ENCODE data around the gene MID1IP1. TPM values are rescaled to one million over a fixed set of nuclear protein-coding genes. Genes with fewer than 3 reads are reported as not detected.
A peak's percentile ranks its signal among the peaks of the same experiment; 100 is the strongest.

MID1IP1 gene
- total and polyA plus RNA-seq, 7 experiments from 2014 or later, result 15.7 to 61.7 (median 53.5) TPM

DNA sequence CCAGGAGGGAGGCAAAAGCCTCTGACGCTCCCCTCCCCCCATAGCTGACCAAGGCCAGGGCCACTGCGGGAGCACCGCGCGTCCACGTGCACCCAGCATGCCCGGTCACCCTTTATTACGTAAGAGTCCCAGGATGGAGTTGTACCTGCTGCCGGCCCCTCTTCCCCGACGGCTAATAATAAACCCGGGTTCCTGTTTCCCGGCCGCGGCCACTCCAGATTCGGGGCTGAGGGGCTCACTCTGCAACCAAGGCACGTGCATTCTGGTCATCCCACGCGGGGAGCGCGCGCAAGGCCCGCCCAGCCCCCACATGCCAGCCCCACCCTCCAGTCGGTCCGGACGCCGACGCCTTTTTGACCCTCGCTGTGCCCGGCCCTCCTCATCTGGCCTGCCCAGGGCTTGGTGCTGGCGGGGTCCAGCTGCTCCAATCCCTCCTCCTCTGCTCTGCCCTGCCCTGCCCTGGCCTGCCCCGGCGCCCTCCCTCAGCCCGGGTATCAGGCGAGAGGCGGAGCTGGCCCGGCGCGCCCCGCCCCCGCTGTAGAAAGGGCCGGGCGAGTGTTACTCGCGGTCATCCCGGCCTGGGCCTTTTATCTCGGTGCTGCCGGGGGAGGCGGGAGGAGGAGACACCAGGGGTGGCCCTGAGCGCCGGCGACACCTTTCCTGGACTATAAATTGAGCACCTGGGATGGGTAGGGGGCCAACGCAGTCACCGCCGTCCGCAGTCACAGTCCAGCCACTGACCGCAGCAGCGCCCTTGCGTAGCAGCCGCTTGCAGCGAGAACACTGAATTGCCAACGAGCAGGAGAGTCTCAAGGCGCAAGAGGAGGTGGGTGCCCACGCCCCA, 2.6 kb downstream of the MID1IP1 start:
- Mint-ChIP-seq H3K9me3 (peaks cover 0 to 1% (median 0%) of the 10 kb centered on the region in 11 donors), H3K27ac (peak overlapping the region; percentile 92 to 98 (median 95)), H3K27me3 (no peaks in the 10 kb centered on the region), H3K4me3 (peak overlapping the region; percentile 88 to 95 (median 93)), H3K36me3 (peaks cover 0 to 35% (median 4%) of the 10 kb centered on the region in 5 donors), H3K4me1 (peaks cover 0 to 33% (median 23%) of the 10 kb centered on the region in 7 donors)
- Histone ChIP-seq H3K9me3 (ENCODE audit: control insufficient read depth in 2 of 3, low read length in 3 of 3) (no peaks in the 10 kb centered on the region), H3K27ac (ENCODE audit: low read depth, low read length) (peak overlapping the region; percentile 77), H3K36me3 (ENCODE audit: control insufficient read depth in 2 of 3, insufficient read depth in 3 of 3, low read length in 3 of 3) (peaks cover 0 to 13% (median 0%) of the 10 kb centered on the region in 3 experiments), H3K4me3 (ENCODE audit: low read length) (peak overlapping the region; percentile 74), H3K4me1 (ENCODE audit: control insufficient read depth in 2 of 2, insufficient read depth in 2 of 2, low read length in 2 of 2) (peaks cover 6 to 10% of the 10 kb centered on the region in 2 donors), H3K27me3 (ENCODE audit: control insufficient read depth in 2 of 2, insufficient read depth in 2 of 2, low read length in 2 of 2) (no peaks in the 10 kb centered on the region)
- POLR2A ChIA-PET, result interaction anchor here (0.5 to 7.2 kb wide), 8 partner anchors 8 to 1405 kb away, joined by 3 to 51 read pairs (median 4); partner anchors contain the start of gene BCOR
- DNase-seq (peak in 5 of 9 donors; percentile 35 to 83 (median 41)), ATAC-seq (peak; percentile 68)
- CTCF ChIA-PET, result no interaction called here
- intact Hi-C loops (cut with micrococcal nuclease), result loop anchor here (5.0 to 10.0 kb wide), 12 partner anchors 88 to 1931 kb away; partner anchors contain the start of genes BCOR (in 2 of the 2), MED14 (in 2 of the 2), ATP6AP2 (in 1 of the 2) and CXorf38 (in 1 of the 2)

DNA sequence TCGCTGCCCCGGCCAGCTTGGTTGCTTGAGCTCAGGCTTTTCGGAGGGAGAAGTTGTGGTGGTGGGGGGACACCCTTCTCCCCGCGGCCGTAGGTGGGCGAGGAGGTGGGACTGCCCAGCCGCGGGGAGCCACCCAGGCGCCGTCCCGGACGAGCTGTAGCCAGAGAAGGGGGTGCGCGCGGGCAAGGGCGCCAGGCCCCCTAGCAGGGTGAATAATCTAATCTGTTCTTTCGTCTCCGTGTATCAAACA, 3.1 kb downstream of the MID1IP1 start:
- intact Hi-C loops (cut with micrococcal nuclease), result loop anchor here (5.0 to 10.0 kb wide), 12 partner anchors 88 to 1930 kb away; partner anchors contain the start of genes BCOR (in 2 of the 2), MED14 (in 2 of the 2), ATP6AP2 (in 1 of the 2) and CXorf38 (in 1 of the 2)
- Mint-ChIP-seq H3K9me3 (peaks cover 0 to 1% (median 0%) of the 10 kb centered on the region in 11 donors), H3K36me3 (peaks cover 0 to 35% (median 4%) of the 10 kb centered on the region in 5 donors), H3K4me3 (peak overlapping the region; percentile 88 to 95 (median 93)), H3K27ac (peak overlapping the region; percentile 51 to 96 (median 94)), H3K4me1 (peaks cover 0 to 39% (median 28%) of the 10 kb centered on the region in 7 donors), H3K27me3 (no peaks in the 10 kb centered on the region)
- DNase-seq (no peak), ATAC-seq (no peak)
- POLR2A ChIA-PET, result interaction anchor here (0.5 to 7.2 kb wide), 7 partner anchors 8 to 1293 kb away, joined by 3 to 51 read pairs (median 4); partner anchors contain the start of gene BCOR
- CTCF ChIA-PET, result no interaction called here
- Histone ChIP-seq H3K36me3 (ENCODE audit: control insufficient read depth in 2 of 3, insufficient read depth in 3 of 3, low read length in 3 of 3) (peaks cover 0 to 13% (median 0%) of the 10 kb centered on the region in 3 experiments), H3K4me3 (ENCODE audit: low read length) (peak overlapping the region; percentile 74), H3K27ac (ENCODE audit: low read depth, low read length) (peak overlapping the region; percentile 77), H3K4me1 (ENCODE audit: control insufficient read depth in 2 of 2, insufficient read depth in 2 of 2, low read length in 2 of 2) (peaks cover 7 to 15% of the 10 kb centered on the region in 2 donors), H3K27me3 (ENCODE audit: control insufficient read depth in 2 of 2, insufficient read depth in 2 of 2, low read length in 2 of 2) (no peaks in the 10 kb centered on the region), H3K9me3 (ENCODE audit: control insufficient read depth in 2 of 3, low read length in 3 of 3) (no peaks in the 10 kb centered on the region)

DNA sequence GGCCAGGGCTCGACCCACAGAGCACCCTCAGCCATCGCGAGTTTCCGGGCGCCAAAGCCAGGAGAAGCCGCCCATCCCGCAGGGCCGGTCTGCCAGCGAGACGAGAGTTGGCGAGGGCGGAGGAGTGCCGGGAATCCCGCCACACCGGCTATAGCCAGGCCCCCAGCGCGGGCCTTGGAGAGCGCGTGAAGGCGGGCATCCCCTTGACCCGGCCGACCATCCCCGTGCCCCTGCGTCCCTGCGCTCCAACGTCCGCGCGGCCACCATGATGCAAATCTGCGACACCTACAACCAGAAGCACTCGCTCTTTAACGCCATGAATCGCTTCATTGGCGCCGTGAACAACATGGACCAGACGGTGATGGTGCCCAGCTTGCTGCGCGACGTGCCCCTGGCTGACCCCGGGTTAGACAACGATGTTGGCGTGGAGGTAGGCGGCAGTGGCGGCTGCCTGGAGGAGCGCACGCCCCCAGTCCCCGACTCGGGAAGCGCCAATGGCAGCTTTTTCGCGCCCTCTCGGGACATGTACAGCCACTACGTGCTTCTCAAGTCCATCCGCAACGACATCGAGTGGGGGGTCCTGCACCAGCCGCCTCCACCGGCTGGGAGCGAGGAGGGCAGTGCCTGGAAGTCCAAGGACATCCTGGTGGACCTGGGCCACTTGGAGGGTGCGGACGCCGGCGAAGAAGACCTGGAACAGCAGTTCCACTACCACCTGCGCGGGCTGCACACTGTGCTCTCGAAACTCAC, 3.6 kb downstream of the MID1IP1 start:
- Histone ChIP-seq H3K27ac (ENCODE audit: low read depth, low read length) (peak overlapping the region; percentile 77), H3K27me3 (ENCODE audit: control insufficient read depth in 2 of 2, insufficient read depth in 2 of 2, low read length in 2 of 2) (no peaks in the 10 kb centered on the region), H3K9me3 (ENCODE audit: control insufficient read depth in 2 of 3, low read length in 3 of 3) (no peaks in the 10 kb centered on the region), H3K4me1 (ENCODE audit: control insufficient read depth in 2 of 2, insufficient read depth in 2 of 2, low read length in 2 of 2) (peaks cover 12 to 20% of the 10 kb centered on the region in 2 donors), H3K36me3 (ENCODE audit: control insufficient read depth in 2 of 3, insufficient read depth in 3 of 3, low read length in 3 of 3) (peaks cover 0 to 13% (median 0%) of the 10 kb centered on the region in 3 experiments), H3K4me3 (ENCODE audit: low read length) (peak overlapping the region; percentile 74)
- Mint-ChIP-seq H3K36me3 (peaks cover 0 to 38% (median 4%) of the 10 kb centered on the region in 5 donors), H3K4me1 (peaks cover 4 to 44% (median 31%) of the 10 kb centered on the region in 7 donors), H3K27ac (peak overlapping the region; percentile 89 to 96 (median 94)), H3K9me3 (peaks cover 0 to 1% (median 0%) of the 10 kb centered on the region in 11 donors), H3K4me3 (peak overlapping the region; percentile 88 to 95 (median 93)), H3K27me3 (no peaks in the 10 kb centered on the region)
- peak in 5 of 9 donors; percentile 11 to 46 (median 30) for DNase-seq
- intact Hi-C loops (cut with micrococcal nuclease), result loop anchor here (5.0 to 10.0 kb wide), 13 partner anchors 42 to 1930 kb away; partner anchors contain the start of genes BCOR (in 2 of the 2), MED14 (in 2 of the 2), ATP6AP2 (in 1 of the 2) and CXorf38 (in 1 of the 2)
- ATAC-seq, result no peak
- ChIA-PET POLR2A (interaction anchor here (0.6 to 7.2 kb wide), 10 partner anchors 9 to 182 kb away, joined by 3 to 51 read pairs (median 4); no protein-coding TSS in a partner anchor), CTCF (interaction anchor here (0.7 to 1.3 kb wide), 2 partner anchors 178 to 180 kb away, joined by 4 to 5 read pairs; no protein-coding TSS in a partner anchor)

DNA sequence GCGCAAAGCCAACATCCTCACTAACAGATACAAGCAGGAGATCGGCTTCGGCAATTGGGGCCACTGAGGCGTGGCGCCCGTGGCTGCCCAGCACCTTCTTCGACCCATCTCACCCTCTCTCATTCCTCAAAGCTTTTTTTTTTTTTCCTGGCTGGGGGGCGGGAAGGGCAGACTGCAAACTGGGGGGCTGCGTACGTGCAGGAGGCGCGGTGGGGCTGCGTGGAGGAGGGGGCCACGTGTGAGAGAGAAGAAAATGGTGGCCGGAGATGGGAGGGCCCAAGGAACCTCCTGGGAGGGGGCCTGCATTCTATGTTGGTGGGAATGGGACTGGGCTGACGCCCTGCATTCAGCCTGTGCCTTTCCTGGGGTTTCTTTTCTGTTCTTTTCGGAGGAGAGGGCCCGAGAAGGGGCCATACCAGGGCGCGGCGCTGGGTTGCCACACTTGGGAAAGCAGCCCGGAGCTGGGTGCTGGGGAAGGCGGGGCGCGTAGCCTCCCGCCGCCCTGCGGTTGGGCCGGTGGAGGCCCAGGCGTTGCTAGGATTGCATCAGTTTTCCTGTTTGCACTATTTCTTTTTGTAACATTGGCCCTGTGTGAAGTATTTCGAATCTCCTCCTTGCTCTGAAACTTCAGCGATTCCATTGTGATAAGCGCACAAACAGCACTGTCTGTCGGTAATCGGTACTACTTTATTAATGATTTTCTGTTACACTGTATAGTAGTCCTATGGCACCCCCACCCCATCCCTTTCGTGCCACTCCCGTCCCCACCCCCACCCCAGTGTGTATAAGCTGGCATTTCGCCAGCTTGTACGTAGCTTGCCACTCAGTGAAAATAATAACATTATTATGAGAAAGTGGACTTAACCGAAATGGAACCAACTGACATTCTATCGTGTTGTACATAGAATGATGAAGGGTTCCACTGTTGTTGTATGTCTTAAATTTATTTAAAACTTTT, 4.5 kb downstream of the MID1IP1 start:
- intact Hi-C loops (cut with micrococcal nuclease), result loop anchor here (2.0 to 10.0 kb wide), 8 partner anchors 42 to 1929 kb away; partner anchors contain the start of genes MED14 (in 2 of the 2), ATP6AP2 (in 1 of the 2) and CXorf38 (in 1 of the 2)
- Mint-ChIP-seq H3K36me3 (peaks cover 0 to 38% (median 4%) of the 10 kb centered on the region in 5 donors), H3K27me3 (no peaks in the 10 kb centered on the region), H3K27ac (peak overlapping the region; percentile 89 to 96 (median 94)), H3K9me3 (peaks cover 0 to 1% (median 0%) of the 10 kb centered on the region in 11 donors), H3K4me3 (peak overlapping the region; percentile 88 to 95 (median 93)), H3K4me1 (peaks cover 6 to 46% (median 32%) of the 10 kb centered on the region in 7 donors)
- Histone ChIP-seq H3K27ac (ENCODE audit: low read depth, low read length) (peak overlapping the region; percentile 77), H3K9me3 (ENCODE audit: control insufficient read depth in 2 of 3, low read length in 3 of 3) (no peaks in the 10 kb centered on the region), H3K4me3 (ENCODE audit: low read length) (peak overlapping the region; percentile 74), H3K4me1 (ENCODE audit: control insufficient read depth in 2 of 2, insufficient read depth in 2 of 2, low read length in 2 of 2) (peaks cover 18 to 26% of the 10 kb centered on the region in 2 donors), H3K36me3 (ENCODE audit: control insufficient read depth in 2 of 3, insufficient read depth in 3 of 3, low read length in 3 of 3) (peaks cover 0 to 13% (median 0%) of the 10 kb centered on the region in 3 experiments), H3K27me3 (ENCODE audit: control insufficient read depth in 2 of 2, insufficient read depth in 2 of 2, low read length in 2 of 2) (no peaks in the 10 kb centered on the region)
- ATAC-seq (peak; percentile 55), DNase-seq (peak; percentile 36 to 72 (median 66))
- POLR2A ChIA-PET, result interaction anchor here (0.6 to 7.2 kb wide), 12 partner anchors 10 to 504 kb away, joined by 3 to 51 read pairs (median 4); no protein-coding TSS in a partner anchor
- CTCF ChIA-PET, result interaction anchor here (0.7 to 1.3 kb wide), 2 partner anchors 177 to 179 kb away, joined by 4 to 5 read pairs; no protein-coding TSS in a partner anchor

DNA sequence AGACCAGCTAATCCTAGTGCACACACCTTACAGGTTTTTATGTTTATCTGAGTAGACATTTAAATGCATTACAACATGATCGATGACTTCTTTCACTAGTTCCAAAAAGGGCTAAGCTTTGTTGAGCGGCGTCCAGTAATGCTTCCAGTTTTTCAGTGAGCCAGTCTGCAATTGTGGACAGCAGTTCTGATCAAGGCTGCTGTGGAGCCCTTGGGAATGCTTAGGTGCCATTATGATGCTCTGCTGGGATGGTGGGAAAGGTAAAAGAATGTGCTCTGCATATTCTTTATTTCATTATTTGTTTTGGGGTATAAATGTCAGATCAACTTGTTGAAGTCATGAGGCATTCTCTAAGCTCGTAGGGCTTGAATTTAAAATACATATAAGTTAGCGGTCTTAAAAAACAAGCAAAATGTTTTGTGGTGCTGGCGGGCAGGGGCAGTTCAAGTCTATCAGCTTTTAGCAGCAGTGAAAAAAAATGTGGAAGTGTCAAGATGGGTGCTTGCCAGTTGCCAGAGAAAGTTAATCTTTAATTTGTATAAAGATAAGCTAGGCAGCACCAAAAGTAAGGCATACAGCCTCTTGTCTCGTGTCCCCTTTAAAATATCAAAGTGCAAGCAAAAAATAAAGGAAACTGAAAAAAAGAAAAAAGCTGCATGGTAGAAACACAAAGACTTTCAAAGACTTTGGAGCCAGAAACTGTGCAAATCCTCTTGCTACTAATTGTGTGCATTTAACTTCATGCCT, 5.8 kb downstream of the MID1IP1 start:
- H3K9me3 ChIP-seq (ENCODE audit: control insufficient read depth in 2 of 3, low read length in 3 of 3), result no peaks in the 10 kb centered on the region
- Mint-ChIP-seq H3K4me1 (peaks cover 16 to 52% (median 44%) of the 10 kb centered on the region in 7 donors), H3K9me3 (peaks cover 0 to 1% (median 0%) of the 10 kb centered on the region in 11 donors), H3K27ac (peak overlapping the region; percentile 86 to 96 (median 93)), H3K27me3 (no peaks in the 10 kb centered on the region), H3K4me3 (peak overlapping the region; percentile 88 to 95 (median 93)), H3K36me3 (peaks cover 0 to 39% (median 4%) of the 10 kb centered on the region in 5 donors)
- DNase-seq (peak in 4 of 9 donors; percentile 38 to 47 (median 44)), ATAC-seq (no peak)
- intact Hi-C loops (cut with micrococcal nuclease), result loop anchor here (1.0 to 10.0 kb wide), 9 partner anchors 10 to 1928 kb away; partner anchors contain the start of genes MED14 (in 2 of the 2), ATP6AP2 (in 1 of the 2) and CXorf38 (in 1 of the 2)
- no peaks in the 10 kb centered on the region for H3K27me3 ChIP-seq (ENCODE audit: control insufficient read depth in 2 of 2, insufficient read depth in 2 of 2, low read length in 2 of 2)
- H3K27ac ChIP-seq (ENCODE audit: low read depth, low read length), result peak overlapping the region; percentile 77
- POLR2A ChIA-PET, result interaction anchor here (0.7 to 7.2 kb wide), 9 partner anchors 9 to 1290 kb away, joined by 3 to 51 read pairs (median 3); no protein-coding TSS in a partner anchor
- peaks cover 26 to 37% of the 10 kb centered on the region in 2 donors for H3K4me1 ChIP-seq (ENCODE audit: control insufficient read depth in 2 of 2, insufficient read depth in 2 of 2, low read length in 2 of 2)
- H3K36me3 ChIP-seq (ENCODE audit: control insufficient read depth in 2 of 3, insufficient read depth in 3 of 3, low read length in 3 of 3), result peaks cover 0 to 13% (median 0%) of the 10 kb centered on the region in 3 experiments
- peak overlapping the region; percentile 74 for H3K4me3 ChIP-seq (ENCODE audit: low read length)
- CTCF ChIA-PET, result interaction anchor here (0.6 to 0.8 kb wide), 2 partner anchors 161 to 1155 kb away, joined by 3 read pairs; no protein-coding TSS in a partner anchor
